H9 (cell line): ENCODE results near the gene KRTAP10-4. TPM values are rescaled to one million over a fixed set of nuclear protein-coding genes. Genes with fewer than 3 reads are reported as not detected.

Experiments used
- DNase-seq: peaks from one replicate; pipeline ENCODE4 v3.0.0-alpha.2; 2017
- H2AFZ ChIP-seq: one replicate; pipeline ENCODE4 v1.6.1; 2013; ENCODE audit warnings: mild to moderate bottlenecking, low read length, control low read depth, moderate library complexity
- H2AK5ac ChIP-seq: 2 replicates; pipeline ENCODE4 v1.6.1; 2013; ENCODE audit warnings: low read length, control low read depth, mixed read lengths; ENCODE audit not compliant: insufficient read length
- H2BK120ac ChIP-seq: one replicate; pipeline ENCODE4 v1.6.1; 2013; ENCODE audit warnings: low read depth, mild to moderate bottlenecking, low read length, control low read depth, inconsistent platforms; ENCODE audit not compliant: poor library complexity, severe bottlenecking
- H2BK12ac ChIP-seq: 2 replicates; pipeline ENCODE4 v1.6.1; 2013; ENCODE audit warnings: low read length, control low read depth, mixed read lengths, low read depth; ENCODE audit not compliant: insufficient read length
- H2BK15ac ChIP-seq: 2 replicates; pipeline ENCODE4 v1.6.1; 2013; ENCODE audit warnings: low read depth, low read length, control low read depth
- H2BK20ac ChIP-seq: one replicate; pipeline ENCODE4 v1.6.1; 2013; ENCODE audit warnings: low read depth, mild to moderate bottlenecking, low read length, control low read depth, inconsistent platforms; ENCODE audit not compliant: poor library complexity, severe bottlenecking
- H2BK5ac ChIP-seq: 2 replicates; pipeline ENCODE4 v1.6.1; 2013; ENCODE audit warnings: low read length, control low read depth, mixed read lengths; ENCODE audit not compliant: insufficient read length
- H3K14ac ChIP-seq: 2 replicates; pipeline ENCODE4 v1.6.1; 2013; ENCODE audit warnings: low read length, control low read depth; ENCODE audit not compliant: insufficient read depth
- H3K18ac ChIP-seq: 2 replicates; pipeline ENCODE4 v1.6.1; 2013; ENCODE audit warnings: low read depth, mild to moderate bottlenecking, mixed read lengths, low read length, control low read depth; ENCODE audit not compliant: insufficient read length
- H3K23ac ChIP-seq: 2 replicates; pipeline ENCODE4 v1.6.1; 2013; ENCODE audit warnings: low read length, control low read depth, mixed read lengths, low read depth; ENCODE audit not compliant: insufficient read length
- H3K23me2 ChIP-seq: 2 replicates; pipeline ENCODE4 v1.6.1; 2013; ENCODE audit warnings: low read depth, mild to moderate bottlenecking, mixed read lengths, low read length, control low read depth; ENCODE audit not compliant: insufficient read length, poor library complexity, severe bottlenecking
- H3K27ac ChIP-seq: 2 replicates; pipeline ENCODE4 v1.5.1; 2013; ENCODE audit warnings: low read length, control low read depth, mixed read lengths, low read depth; ENCODE audit not compliant: insufficient read length
- H3K27me3 ChIP-seq: 2 replicates; pipeline ENCODE4 v1.6.1; 2013; ENCODE audit warnings: low read length, control low read depth, inconsistent platforms; ENCODE audit not compliant: insufficient read depth
- H3K4ac ChIP-seq: 2 replicates; pipeline ENCODE4 v1.6.1; 2013; ENCODE audit warnings: low read depth, mild to moderate bottlenecking, control low read depth, inconsistent platforms, low read length, moderate library complexity
- H3K4me1 ChIP-seq: 2 replicates; pipeline ENCODE4 v1.6.1; 2013; ENCODE audit warnings: low read length, control low read depth, inconsistent platforms; ENCODE audit not compliant: insufficient read depth
- H3K4me2 ChIP-seq: 2 replicates; pipeline ENCODE4 v1.6.1; 2013; ENCODE audit warnings: low read length, control low read depth, mixed read lengths; ENCODE audit not compliant: insufficient read length, insufficient read depth
- H3K56ac ChIP-seq: 2 replicates; pipeline ENCODE4 v1.6.1; 2013; ENCODE audit warnings: low read depth, mild to moderate bottlenecking, mixed read lengths, low read length, control low read depth; ENCODE audit not compliant: insufficient read length
- H3K79me1 ChIP-seq: 2 replicates; pipeline ENCODE4 v1.6.1; 2013; ENCODE audit warnings: low read depth, mild to moderate bottlenecking, moderate library complexity, low read length, control low read depth, inconsistent platforms; ENCODE audit not compliant: insufficient read depth, poor library complexity, severe bottlenecking
- H3K79me2 ChIP-seq: 2 replicates; pipeline ENCODE4 v1.6.1; 2013; ENCODE audit warnings: low read length, control low read depth, inconsistent platforms; ENCODE audit not compliant: insufficient read depth
- H3K9ac ChIP-seq: 2 replicates; pipeline ENCODE4 v1.6.1; 2013; ENCODE audit warnings: low read length, control low read depth, mixed read lengths; ENCODE audit not compliant: insufficient read length; ENCODE audit errors: extremely low read depth
- H3K9me3 ChIP-seq: one replicate; pipeline ENCODE4 v1.6.1; 2013; ENCODE audit warnings: low read depth, low read length, inconsistent platforms; ENCODE audit not compliant: control insufficient read depth
- H3T11ph ChIP-seq: one replicate; pipeline ENCODE4 v1.6.1; 2013; ENCODE audit warnings: mild to moderate bottlenecking, low read length, control low read depth, inconsistent platforms
- H4K20me1 ChIP-seq: one replicate; pipeline ENCODE4 v1.6.1; 2013; ENCODE audit not compliant: control insufficient read depth, insufficient read length, insufficient read depth
- H4K5ac ChIP-seq: 2 replicates; pipeline ENCODE4 v1.6.1; 2013; ENCODE audit warnings: low read depth, mild to moderate bottlenecking, mixed read lengths, low read length, control low read depth; ENCODE audit not compliant: insufficient read length
- H4K8ac ChIP-seq: replicated peaks from 2 replicates; pipeline ENCODE4 v1.6.1; 2013; ENCODE audit warnings: low read length, control low read depth, mixed read lengths, low read depth; ENCODE audit not compliant: insufficient read length
- H4K91ac ChIP-seq: 2 replicates; pipeline ENCODE4 v1.6.1; 2013; ENCODE audit warnings: low read depth, mild to moderate bottlenecking, moderate library complexity, mixed read lengths, low read length, control low read depth; ENCODE audit not compliant: insufficient read length
- H3K27ac Mint-ChIP-seq, 3 experiments: 2 replicates in 2 of 3; 3 replicates in 1 of 3; pipeline ENCODE4 v1.8.0; 2020 to 2021; ENCODE audit warnings: mixed read lengths in 3 of 3, mild to moderate bottlenecking in 1 of 3, moderate library complexity in 1 of 3
- H3K27me3 Mint-ChIP-seq: 2 replicates; pipeline ENCODE4 v1.8.0; 2021; ENCODE audit warnings: low read depth, mild to moderate bottlenecking, moderate library complexity, mixed read lengths
- H3K36me3 Mint-ChIP-seq, 3 experiments: 2 replicates in 2 of 3; 3 replicates in 1 of 3; pipeline ENCODE4 v1.8.0; 2020 to 2021; ENCODE audit warnings: low read depth in 3 of 3, mixed read lengths in 3 of 3; ENCODE audit not compliant: insufficient read depth in 1 of 3
- H3K4me1 Mint-ChIP-seq, 2 experiments: 2 replicates each; pipeline ENCODE4 v1.8.0; 2020; ENCODE audit warnings: mixed read lengths in 2 of 2
- H3K4me3 Mint-ChIP-seq, 2 experiments: 2 replicates in 1 of 2; 3 replicates in 1 of 2; pipeline ENCODE4 v1.8.0; 2020 to 2021; ENCODE audit warnings: mild to moderate bottlenecking in 2 of 2, mixed read lengths in 2 of 2, moderate library complexity in 1 of 2
- H3K9me3 Mint-ChIP-seq, 2 experiments: 2 replicates in 1 of 2; 3 replicates in 1 of 2; pipeline ENCODE4 v1.8.0; 2020; ENCODE audit warnings: mild to moderate bottlenecking in 2 of 2, mixed read lengths in 2 of 2, moderate library complexity in 1 of 2
- CTCF ChIP-seq: fragments of 200-600 bp; sonication (generic); conservative IDR thresholded peaks from 3 replicates; pipeline ENCODE4 v1.8.0; 2021; ENCODE audit warnings: antibody characterized with exemption, mild to moderate bottlenecking
- WGBS: extraction: QIAGEN DNeasy Blood & Tissue Kit; methylation state at CpG from one replicate; pipeline ENCODE4 v1.1.7; 2013; ENCODE audit warnings: missing lambda C conversion rate, low lambda C conversion rate, mixed read lengths; ENCODE audit not compliant: insufficient read length; ENCODE audit errors: extremely low coverage; 5-methylcytosine and 5-hydroxymethylcytosine counted together
- total RNA-seq: library from RNA; stranded (reverse); gene quantifications from 2 replicates; pipeline ENCODE4 v1.2.1, GENCODE V29; 2021

KRTAP10-4 gene
- total RNA-seq, 1 experiment from 2014 or later = not detected

- Histone ChIP-seq H3K9me3 (no peaks in the 10 kb centered on the region), H3K79me1 (no peaks in the 10 kb centered on the region), H2BK5ac (no peak overlapping the region), H3K14ac (no peak overlapping the region), H3K4me2 (no peak overlapping the region), H2BK20ac (no peak overlapping the region), H3K56ac (no peak overlapping the region), H3K18ac (no peak overlapping the region), H3K23ac (no peak overlapping the region), H3K23me2 (no peaks in the 10 kb centered on the region), H4K5ac (no peak overlapping the region), H4K8ac (no peak overlapping the region), H4K91ac (no peak overlapping the region), H3T11ph (no peak overlapping the region), H3K4ac (no peak overlapping the region), H3K27me3 (no peaks in the 10 kb centered on the region), H3K27ac (no peak overlapping the region), H3K4me1 (no peaks in the 10 kb centered on the region; the same call in 1 of the 2 replicates), H3K9ac (no peak overlapping the region), H2BK120ac (no peak overlapping the region), H3K79me2 (no peaks in the 10 kb centered on the region), H2BK12ac (no peak overlapping the region), H2BK15ac (no peak overlapping the region), H2AFZ (no peak overlapping the region), H2AK5ac (no peak overlapping the region), H4K20me1 (no peaks in the 10 kb centered on the region)
- no peak for TF ChIP-seq CTCF
- H3K4me3 Mint-ChIP-seq = no peak overlapping the region
- H3K36me3 Mint-ChIP-seq = 0 out of 7 replicates have a peak, but pooled peaks cover 0 to 4% (median 0%) of the 10 kb centered on the region in 3 experiments
- peak; percentile 24 for DNase-seq
- H3K4me1 Mint-ChIP-seq = peaks cover 48 to 49% of the 10 kb centered on the region in 2 experiments
- no CpG with 5 or more reads among the region's 12 CpGs for WGBS
- H3K9me3 Mint-ChIP-seq = no peaks in the 10 kb centered on the region; a peak in 2 of 5 replicates
- H3K27ac Mint-ChIP-seq = peak overlapping the region in 1 of 3 experiments; percentile 60; a peak in 1 of 7 replicates
- no peaks in the 10 kb centered on the region; the same call in none of the 2 replicates for H3K27me3 Mint-ChIP-seq
These were observed 20.9 kb downstream of the KRTAP10-4 start for GRCh38 chr21:44594406-44594916.
